Kidney (tissue), 14 donors: ENCODE results near the gene BAG5. TPM values are rescaled to one million over a fixed set of nuclear protein-coding genes. Genes with fewer than 3 reads are reported as not detected.

Source experiments
- DNase-seq, 5 donors: peaks; one replicate each; pipeline ENCODE4 v3.0.0-alpha.2; 2013 to 2020
- FAIRE-seq: peaks from 2 replicates; lab custom pipeline; 2012; peaks lifted over from hg19 to GRCh38; lab: Jason Lieb, UNC
- H3K27ac ChIP-seq, 2 donors: one replicate each; pipeline ENCODE4 v1.7.0; 2013; ENCODE audit warnings: low read depth in 2 of 2, low read length in 2 of 2, inconsistent platforms in 1 of 2
- H3K27me3 ChIP-seq: one replicate; pipeline ENCODE4 v1.7.1; 2013; ENCODE audit warnings: low read length, inconsistent platforms; ENCODE audit not compliant: control insufficient read depth, insufficient read depth
- H3K36me3 ChIP-seq, 3 donors: one replicate each; pipeline versions ENCODE4 v1.7.0 to v1.7.1; 2013; ENCODE audit warnings: low read length in 3 of 3, control low read depth in 1 of 3, inconsistent platforms in 1 of 3; ENCODE audit not compliant: insufficient read depth in 3 of 3, control insufficient read depth in 2 of 3
- H3K4me1 ChIP-seq, 3 donors: one replicate each; pipeline versions ENCODE4 v1.7.0 to v1.7.1; 2013; ENCODE audit warnings: low read length in 3 of 3, inconsistent platforms in 1 of 3, low read depth in 1 of 3; ENCODE audit not compliant: control insufficient read depth in 2 of 3, insufficient read depth in 2 of 3
- H3K4me3 ChIP-seq, 3 donors: one replicate each; pipeline versions ENCODE4 v1.7.0 to v1.8.1; 2013; ENCODE audit warnings: low read length in 3 of 3, control low read depth in 1 of 3, inconsistent platforms in 1 of 3
- H3K9ac ChIP-seq, 3 donors: one replicate each; pipeline versions ENCODE4 v1.7.0 to v1.7.1; 2013; ENCODE audit warnings: low read length in 3 of 3, control low read depth in 1 of 3, inconsistent platforms in 1 of 3
- H3K9me3 ChIP-seq, 3 donors: one replicate each; pipeline versions ENCODE4 v1.7.0 to v1.7.1; 2013; ENCODE audit warnings: low read length in 3 of 3, control low read depth in 1 of 3, inconsistent platforms in 1 of 3; ENCODE audit not compliant: control insufficient read depth in 2 of 3, insufficient read depth in 1 of 3
- CTCF ChIP-seq: IDR thresholded peaks from 3 replicates; pipeline ENCODE4 v1.5.1; 2012; ENCODE audit warnings: mild to moderate bottlenecking, moderate library complexity, borderline replicate concordance; ENCODE audit not compliant: insufficient read depth; ENCODE audit errors: extremely low read depth
- intact Hi-C: fragments of 100-400 bp; cut with DNase I; formaldehyde crosslinking; loops from one replicate; pipeline ENCODE4 v1.11.1; 2022
- polyA plus RNA-seq: library from polyadenylated mRNA; stranded (reverse); fragments of 350-450 nt; fragmentation: Illumina TruSeq; extraction: RNeasy Lipid Tissue Mini Kit (QIAGEN cat#74804); gene quantifications from one replicate; pipeline ENCODE4 v1.2.3, GENCODE V29; 2014; ENCODE audit warnings: low read depth, low replicate concordance; ENCODE audit not compliant: insufficient read depth
- total RNA-seq: library from RNA; stranded (reverse); fragmentation: NEBNext Ultra II Directional; extraction: Animal tissue kit (Norgen Biotek cat#: 25700); gene quantifications from one replicate; pipeline ENCODE4 v1.2.1, GENCODE V29; 2021
- donor health status: control.
- donor health status: control.
- donor health status: control.
- donor health status: control.
- donor health status: control.
- donor health status: DM: yes; HTN: yes; CAD: no.
- donor health status: Normal renal cell carcinoma (clear cell type).

The BAG5 gene
- total and polyA plus RNA-seq, 2 donors from 2014 or later: 17.1 to 64.5 TPM

GRCh38 chr14:103507751-103508150 lies 54.7 kb downstream of the BAG5 start:
- TF ChIP-seq CTCF: no peak
- Histone ChIP-seq H3K9me3 (no peaks in the 10 kb centered on the region), H3K4me3 (no peak overlapping the region), H3K4me1 (peaks cover 0 to 7% (median 5%) of the 10 kb centered on the region in 3 donors), H3K9ac (no peak overlapping the region), H3K36me3 (peaks cover 0 to 34% (median 27%) of the 10 kb centered on the region in 3 donors), H3K27me3 (no peaks in the 10 kb centered on the region), H3K27ac (no peak overlapping the region)
- DNase-seq (no peak), FAIRE-seq (no peak)
- intact Hi-C loops: no loop called here

Other genes starting within 250 kb of the BAG5 start
- gene EIF5, start 228.4 kb downstream of the BAG5 start, total RNA-seq: 229 TPM
- 91.2 TPM for gene EIF5, start 228.4 kb downstream of the BAG5 start, polyA plus RNA-seq
- 83.1 TPM for gene MARK3, start 177.2 kb downstream of the BAG5 start, total RNA-seq
- 39.8 TPM for gene MARK3, start 177.2 kb downstream of the BAG5 start, polyA plus RNA-seq
- gene CKB, start 39.8 kb downstream of the BAG5 start, total RNA-seq: 539 TPM
- 916 TPM for gene CKB, start 39.8 kb downstream of the BAG5 start, polyA plus RNA-seq
- gene TRMT61A, start 33.5 kb downstream of the BAG5 start, total RNA-seq: 16.0 TPM
- gene TRMT61A, start 33.5 kb downstream of the BAG5 start, polyA plus RNA-seq: 11.9 TPM
- gene COA8, start 303 bp upstream of the BAG5 start, total RNA-seq: 40.7 TPM
- 65.1 TPM for gene COA8, start 303 bp upstream of the BAG5 start, polyA plus RNA-seq
- 152 TPM for gene KLC1, start 66.6 kb upstream of the BAG5 start, total RNA-seq
- gene KLC1, start 66.6 kb upstream of the BAG5 start, polyA plus RNA-seq: 49.8 TPM
- 6.3 TPM for gene XRCC3, start 152.8 kb upstream of the BAG5 start, total RNA-seq
- gene XRCC3, start 152.8 kb upstream of the BAG5 start, polyA plus RNA-seq: 2.8 TPM
- gene ZFYVE21, start 153.2 kb upstream of the BAG5 start, total RNA-seq: 70.9 TPM
- 67.8 TPM for gene ZFYVE21, start 153.2 kb upstream of the BAG5 start, polyA plus RNA-seq